WI38 (cell line): ENCODE data around the gene MEGF6.

ENCODE experiments used
- H3K4me3 ChIP-seq: 2 replicates; pipeline ENCODE4 v1.5.1; 2011; ENCODE audit warnings: low read depth, mild to moderate bottlenecking, control low read depth, low read length
- CTCF ChIP-seq: IDR thresholded peaks from 2 replicates; pipeline ENCODE4 v1.5.1; 2012; ENCODE audit warnings: low read depth, mild to moderate bottlenecking, control low read depth, low read length

The MEGF6 gene

DNA sequence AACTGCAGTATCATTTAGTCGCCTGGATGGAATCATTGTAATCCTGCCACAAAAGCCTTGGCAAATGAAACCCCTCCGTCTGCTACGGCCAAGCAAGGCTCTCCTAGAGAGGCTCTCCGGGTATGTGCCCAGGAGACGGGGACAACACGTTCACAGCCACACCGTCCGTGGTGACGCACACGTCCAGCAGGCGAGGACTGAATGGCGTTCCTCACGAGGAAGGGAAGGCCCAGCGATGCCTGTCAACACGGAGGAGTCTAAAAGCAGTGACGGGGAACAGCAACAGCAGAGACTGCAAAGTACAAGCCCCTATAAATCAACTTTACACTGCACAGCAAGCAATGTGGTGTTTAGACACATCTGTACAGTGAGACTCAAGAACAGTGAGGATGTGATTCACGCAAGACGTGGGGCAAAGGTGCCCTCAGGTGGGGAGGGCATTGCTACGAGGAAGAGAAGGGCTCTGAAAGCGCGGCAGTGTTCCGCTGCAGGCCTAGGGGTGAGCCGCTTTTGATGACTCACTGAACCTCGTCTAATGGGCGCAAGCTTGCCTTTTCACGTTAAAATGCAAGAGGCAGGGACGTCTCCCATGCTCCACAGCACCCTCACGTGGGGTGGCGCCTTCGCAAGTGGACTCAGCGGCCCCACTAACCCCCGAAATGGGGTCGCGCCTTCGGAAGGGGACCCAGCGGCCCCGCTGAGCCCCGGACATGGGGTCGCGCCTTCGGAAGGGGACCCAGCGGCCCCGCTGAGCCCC lies 31.8 kb upstream of the MEGF6 start:
- no peak for TF ChIP-seq CTCF

GRCh38 chr1:3641816-3642215 lies 30.5 kb upstream of the MEGF6 start:
- TF ChIP-seq CTCF: no peak
- H3K4me3 ChIP-seq: no peak overlapping the region

More for the DNA sequence above, 31.8 kb upstream of the MEGF6 start:
- no peak overlapping the region for H3K4me3 ChIP-seq

- H3K4me3 ChIP-seq: no peak overlapping the region
- no peak for TF ChIP-seq CTCF
These were observed 29.9 kb upstream of the MEGF6 start for GRCh38 chr1:3641046-3641760.

DNA sequence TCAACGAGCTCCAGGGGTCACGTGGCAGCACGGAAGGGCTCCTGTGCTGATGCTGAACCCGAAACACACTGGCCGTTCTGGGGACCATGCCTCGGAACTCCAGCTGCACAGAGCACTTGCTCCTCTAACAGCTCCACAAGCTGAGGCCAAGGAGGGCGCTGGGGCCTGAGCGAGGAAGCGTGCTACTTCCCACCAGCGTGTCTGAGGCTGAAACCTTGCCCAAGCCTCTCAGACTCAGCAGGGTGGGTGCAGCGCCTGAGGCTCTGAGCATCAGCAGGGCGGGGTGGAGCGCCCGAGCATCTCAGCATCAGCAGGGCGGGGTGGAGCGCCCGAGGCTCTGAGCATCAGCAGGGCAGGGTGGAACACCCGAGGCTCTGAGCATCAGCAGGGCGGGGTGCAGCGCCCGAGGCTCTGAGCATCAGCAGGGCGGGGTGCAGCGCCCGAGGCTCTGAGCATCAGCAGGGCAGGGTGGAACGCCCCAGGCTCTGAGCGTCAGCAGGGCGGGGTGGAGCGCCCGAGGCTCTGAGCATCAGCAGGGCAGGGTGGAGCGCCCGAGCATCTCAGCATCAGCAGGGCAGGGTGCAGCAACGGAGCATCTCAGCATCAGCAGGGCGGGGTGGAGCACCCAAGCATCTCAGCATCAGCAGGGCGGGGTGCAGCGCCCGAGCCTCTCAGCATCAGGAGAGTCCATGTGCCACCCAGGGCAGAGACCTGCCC lies 29.0 kb upstream of the MEGF6 start:
- H3K4me3 ChIP-seq: no peak overlapping the region
- no peak for TF ChIP-seq CTCF

GRCh38 chr1:3639397-3639911 lies 28.1 kb upstream of the MEGF6 start:
- no peak for TF ChIP-seq CTCF

GRCh38 chr1:3638676-3639075 lies 27.4 kb upstream of the MEGF6 start:
- no peak overlapping the region for H3K4me3 ChIP-seq
- TF ChIP-seq CTCF: no peak

More at GRCh38 chr1:3639397-3639911, 28.1 kb upstream of the MEGF6 start:
- no peak overlapping the region for H3K4me3 ChIP-seq
